Neural progenitor cell (in vitro differentiated cells): ENCODE measurements around the gene UTS2. TPM values are rescaled to one million over a fixed set of nuclear protein-coding genes. Genes with fewer than 3 reads are reported as not detected.

ENCODE experiments used
- DNase-seq: peaks from one replicate; pipeline ENCODE4 v3.0.0-alpha.2; 2016; ENCODE audit warnings: low spot score
- H2AFZ ChIP-seq: fragments of 200-600 bp; sonication (generic); replicated peaks from 2 replicates; pipeline ENCODE4 v1.6.1; 2016; ENCODE audit warnings: antibody characterized with exemption
- H3F3A ChIP-seq: fragments of 200-600 bp; sonication (generic); 2 replicates; pipeline ENCODE4 v1.6.1; 2016; ENCODE audit warnings: antibody characterized with exemption, low read depth
- H3K27ac ChIP-seq: fragments of 200-600 bp; sonication (generic); 2 replicates; pipeline ENCODE4 v1.5.1; 2016; ENCODE audit warnings: mild to moderate bottlenecking
- H3K27me3 ChIP-seq: fragments of 200-600 bp; sonication (generic); 2 replicates; pipeline ENCODE4 v1.6.1; 2016; ENCODE audit warnings: mild to moderate bottlenecking, moderate library complexity
- H3K36me3 ChIP-seq: fragments of 200-600 bp; sonication (generic); 2 replicates; pipeline ENCODE4 v1.5.1; 2016
- H3K4me1 ChIP-seq: fragments of 200-600 bp; sonication (generic); 2 replicates; pipeline ENCODE4 v1.6.1; 2016; ENCODE audit warnings: mixed run types
- H3K4me2 ChIP-seq: fragments of 200-600 bp; sonication (generic); 2 replicates; pipeline ENCODE4 v1.6.1; 2016
- H3K4me3 ChIP-seq: fragments of 200-600 bp; sonication (generic); 2 replicates; pipeline ENCODE4 v1.5.1; 2016
- H3K79me2 ChIP-seq: fragments of 200-600 bp; sonication (generic); 2 replicates; pipeline ENCODE4 v1.6.1; 2016; ENCODE audit warnings: low read depth
- H3K9ac ChIP-seq: fragments of 200-600 bp; sonication (generic); 2 replicates; pipeline ENCODE4 v1.6.1; 2016
- H3K9me3 ChIP-seq: fragments of 200-600 bp; sonication (generic); 2 replicates; pipeline ENCODE4 v1.5.1; 2016; ENCODE audit warnings: low read depth
- H4K20me1 ChIP-seq: fragments of 200-600 bp; sonication (generic); 2 replicates; pipeline ENCODE4 v1.6.1; 2016; ENCODE audit warnings: low read depth
- H3K27ac Mint-ChIP-seq: 3 replicates; pipeline ENCODE4 v1.8.0; 2021; ENCODE audit warnings: mixed read lengths
- H3K27me3 Mint-ChIP-seq: 2 replicates; pipeline ENCODE4 v1.8.0; 2022; ENCODE audit warnings: low read depth, mild to moderate bottlenecking, inconsistent platforms, moderate library complexity, mixed read lengths; ENCODE audit not compliant: insufficient read depth
- H3K36me3 Mint-ChIP-seq: 3 replicates; pipeline ENCODE4 v1.8.0; 2021; ENCODE audit warnings: mixed read lengths
- H3K4me1 Mint-ChIP-seq: 3 replicates; pipeline ENCODE4 v1.8.0; 2021; ENCODE audit warnings: mixed read lengths
- H3K4me3 Mint-ChIP-seq: 3 replicates; pipeline ENCODE4 v1.8.0; 2021; ENCODE audit warnings: mild to moderate bottlenecking, moderate library complexity, mixed read lengths
- H3K9me3 Mint-ChIP-seq: 3 replicates; pipeline ENCODE4 v1.8.0; 2020; ENCODE audit warnings: mixed read lengths
- CTCF ChIP-seq: fragments of 200-600 bp; sonication (generic); IDR thresholded peaks from 2 replicates; pipeline ENCODE4 v1.5.1; 2017; ENCODE audit warnings: antibody characterized with exemption, mild to moderate bottlenecking
- EZH2 ChIP-seq: fragments of 200-600 bp; sonication (generic); IDR thresholded peaks from 2 replicates; pipeline ENCODE4 v1.6.1; 2017; ENCODE audit warnings: antibody characterized with exemption, mild to moderate bottlenecking, moderate library complexity
- EZH2phosphoT487 ChIP-seq: fragments of 200-600 bp; sonication (generic); IDR thresholded peaks from 2 replicates; pipeline ENCODE4 v1.6.1; 2017; ENCODE audit warnings: antibody characterized with exemption
- total RNA-seq: library from RNA; depleted of rRNA; stranded (reverse); fragments of >200 nt; gene quantifications from 2 replicates; pipeline ENCODE4 v1.2.3, GENCODE V29; 2015; ENCODE audit warnings: low replicate concordance

Gene UTS2
- total RNA-seq, 1 donor from 2014 or later = not detected

- Histone ChIP-seq H3K27me3 (no peaks in the 10 kb centered on the region), H3K4me3 (no peak overlapping the region), H3K9me3 (peaks cover 2% of the 10 kb centered on the region), H3K4me2 (no peak overlapping the region), H3K4me1 (no peaks in the 10 kb centered on the region), H3K27ac (no peak overlapping the region), H3K9ac (no peak overlapping the region), H3K79me2 (no peaks in the 10 kb centered on the region), H4K20me1 (no peaks in the 10 kb centered on the region), H2AFZ (no peak overlapping the region), H3F3A (no peaks in the 10 kb centered on the region), H3K36me3 (no peaks in the 10 kb centered on the region)
- Mint-ChIP-seq H3K9me3 (no peaks in the 10 kb centered on the region), H3K27ac (no peak overlapping the region), H3K4me1 (no peaks in the 10 kb centered on the region), H3K36me3 (no peaks in the 10 kb centered on the region), H3K4me3 (no peak overlapping the region), H3K27me3 (peaks cover 10% of the 10 kb centered on the region)
- TF ChIP-seq EZH2phosphoT487 (no peak), CTCF (no peak)
- DNase-seq = no peak
These were observed 38.0 kb upstream of the UTS2 start for GRCh38 chr1:7890853-7891252.

DNA sequence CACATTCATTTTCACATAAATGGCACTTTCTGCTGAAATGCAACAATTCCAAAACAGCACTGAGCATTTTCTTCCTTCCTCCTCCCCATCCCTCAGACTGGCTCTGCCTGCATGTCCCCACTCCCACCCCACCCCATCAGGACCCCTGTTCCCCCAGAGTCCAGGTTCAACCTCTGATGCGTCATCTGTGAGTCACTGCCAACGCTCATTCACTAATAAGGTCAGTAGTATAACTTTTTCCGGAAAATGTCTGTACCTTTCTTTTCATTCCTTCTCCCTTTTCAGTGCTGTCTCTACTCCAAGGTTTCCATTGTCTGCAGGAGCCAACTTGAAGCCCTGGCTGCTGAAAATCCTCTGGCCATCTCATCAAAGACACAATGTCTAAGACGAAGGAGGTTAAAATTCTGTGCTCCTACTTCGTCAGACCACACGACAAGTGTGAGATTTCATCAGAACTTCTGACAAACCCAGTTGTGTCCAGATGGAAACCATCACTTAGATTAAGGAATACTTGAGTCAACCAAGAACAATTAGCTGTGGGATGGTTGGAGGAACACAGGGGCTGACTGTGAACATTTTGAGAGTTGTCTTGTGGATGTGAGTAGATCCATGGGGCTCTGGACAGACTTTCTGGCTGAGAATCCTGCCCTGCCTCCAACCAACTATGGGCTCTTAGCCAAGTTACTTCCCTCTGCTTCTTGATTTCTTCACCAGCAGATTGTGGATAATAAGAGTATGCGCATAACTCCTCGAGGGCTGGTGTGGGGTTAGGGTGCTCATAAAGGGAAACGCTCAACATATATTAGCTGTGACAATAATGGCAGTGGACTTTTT is 35.6 kb upstream of the UTS2 start:
- Histone ChIP-seq H3K79me2 (no peaks in the 10 kb centered on the region), H3K9me3 (no peaks in the 10 kb centered on the region), H3K4me3 (no peak overlapping the region), H4K20me1 (no peaks in the 10 kb centered on the region), H3F3A (no peaks in the 10 kb centered on the region), H3K27me3 (no peaks in the 10 kb centered on the region), H3K36me3 (no peaks in the 10 kb centered on the region), H3K4me1 (no peaks in the 10 kb centered on the region), H3K27ac (no peak overlapping the region), H3K9ac (no peak overlapping the region), H2AFZ (no peak overlapping the region), H3K4me2 (no peak overlapping the region)
- no peak overlapping the region for H3K27ac Mint-ChIP-seq
- no peaks in the 10 kb centered on the region for H3K36me3 Mint-ChIP-seq
- H3K4me3 Mint-ChIP-seq = no peak overlapping the region
- no peak for DNase-seq
- H3K4me1 Mint-ChIP-seq = no peaks in the 10 kb centered on the region
- peaks cover 14% of the 10 kb centered on the region for H3K27me3 Mint-ChIP-seq
- peaks cover 5% of the 10 kb centered on the region for H3K9me3 Mint-ChIP-seq
- TF ChIP-seq EZH2phosphoT487 (no peak), EZH2 (no peak), CTCF (no peak)

DNA sequence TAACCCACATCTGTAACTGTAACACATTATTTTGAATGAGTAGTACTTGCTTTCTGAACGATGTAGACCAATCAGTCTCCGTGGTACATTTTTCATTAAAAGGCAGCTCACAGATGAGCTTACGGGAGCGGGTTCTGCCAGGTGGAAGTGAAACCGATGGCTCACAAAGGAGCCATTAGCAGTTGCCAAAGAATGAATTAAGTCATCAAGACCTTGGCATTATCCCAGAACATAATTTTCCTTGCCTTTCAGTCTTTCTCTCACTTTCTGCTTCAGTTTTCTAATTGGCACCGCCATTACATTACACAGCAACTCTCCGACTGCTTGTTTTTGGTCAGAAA is 33.5 kb upstream of the UTS2 start:
- no peak for DNase-seq
- no peak for TF ChIP-seq EZH2
- no peak for TF ChIP-seq EZH2phosphoT487
- Histone ChIP-seq H3K9ac (no peak overlapping the region), H4K20me1 (no peaks in the 10 kb centered on the region), H3K27ac (no peak overlapping the region), H3K4me1 (no peaks in the 10 kb centered on the region), H3K4me2 (no peak overlapping the region), H3F3A (no peaks in the 10 kb centered on the region), H3K79me2 (no peaks in the 10 kb centered on the region), H2AFZ (no peak overlapping the region), H3K36me3 (no peaks in the 10 kb centered on the region), H3K4me3 (no peak overlapping the region), H3K27me3 (no peaks in the 10 kb centered on the region), H3K9me3 (no peaks in the 10 kb centered on the region)
- peaks cover 14% of the 10 kb centered on the region for H3K27me3 Mint-ChIP-seq
- H3K4me1 Mint-ChIP-seq = no peaks in the 10 kb centered on the region
- H3K27ac Mint-ChIP-seq = no peak overlapping the region
- H3K4me3 Mint-ChIP-seq = no peak overlapping the region
- peaks cover 5% of the 10 kb centered on the region for H3K9me3 Mint-ChIP-seq
- H3K36me3 Mint-ChIP-seq = no peaks in the 10 kb centered on the region
